Endodermal cell (in vitro differentiated cells): ENCODE results near the gene ZBTB16. TPM values are rescaled to one million over a fixed set of nuclear protein-coding genes. Genes with fewer than 3 reads are reported as not detected.

ENCODE experiments used
- DNase-seq: peaks from one replicate; pipeline ENCODE4 v3.0.0-alpha.2; 2017
- H3K27ac ChIP-seq: 2 replicates; pipeline ENCODE4 v1.5.1; 2013; ENCODE audit warnings: mild to moderate bottlenecking, low read depth, low read length, moderate library complexity
- H3K27me3 ChIP-seq: 2 replicates; pipeline ENCODE4 v1.6.1; 2013; ENCODE audit warnings: mild to moderate bottlenecking, low read length, moderate library complexity; ENCODE audit not compliant: insufficient read depth, control insufficient read depth, poor library complexity, severe bottlenecking
- H3K36me3 ChIP-seq: 2 replicates; pipeline ENCODE4 v1.7.0; 2013; ENCODE audit warnings: mild to moderate bottlenecking, low read length, moderate library complexity; ENCODE audit not compliant: control insufficient read depth, insufficient read depth
- H3K4me1 ChIP-seq: one replicate; pipeline ENCODE4 v1.7.0; 2013; ENCODE audit warnings: low read length; ENCODE audit not compliant: control insufficient read depth, insufficient read depth
- H3K4me3 ChIP-seq: 2 replicates; pipeline ENCODE4 v1.5.1; 2013; ENCODE audit warnings: mild to moderate bottlenecking, low read length, moderate library complexity
- H3K9ac ChIP-seq: 2 replicates; pipeline ENCODE4 v1.6.1; 2013; ENCODE audit warnings: mild to moderate bottlenecking, low read length, moderate library complexity; ENCODE audit not compliant: poor library complexity, severe bottlenecking; ENCODE audit errors: extremely low read depth
- H3K9me3 ChIP-seq: 2 replicates; pipeline ENCODE4 v1.6.1; 2013; ENCODE audit warnings: mild to moderate bottlenecking, low read length, moderate library complexity; ENCODE audit not compliant: control insufficient read depth
- H3K27ac Mint-ChIP-seq: 2 replicates; pipeline ENCODE4 v1.8.0; 2020; ENCODE audit warnings: mixed read lengths
- H3K27me3 Mint-ChIP-seq: 2 replicates; pipeline ENCODE4 v1.8.0; 2021; ENCODE audit warnings: mild to moderate bottlenecking, mixed read lengths; ENCODE audit not compliant: insufficient read depth
- H3K36me3 Mint-ChIP-seq: 2 replicates; pipeline ENCODE4 v1.8.0; 2020; ENCODE audit warnings: low read depth, mixed read lengths
- H3K4me1 Mint-ChIP-seq: 2 replicates; pipeline ENCODE4 v1.8.0; 2020; ENCODE audit warnings: mixed read lengths
- H3K4me3 Mint-ChIP-seq: 2 replicates; pipeline ENCODE4 v1.8.0; 2020; ENCODE audit warnings: mild to moderate bottlenecking, moderate library complexity, mixed read lengths
- H3K9me3 Mint-ChIP-seq: 2 replicates; pipeline ENCODE4 v1.8.0; 2020; ENCODE audit warnings: mild to moderate bottlenecking, mixed read lengths
- CTCF ChIP-seq: fragments of 200-600 bp; sonication (generic); conservative IDR thresholded peaks from 2 replicates; pipeline ENCODE4 v1.5.0; 2021; ENCODE audit warnings: antibody characterized with exemption, mild to moderate bottlenecking
- WGBS, 2 experiments: methylation state at CpG; one replicate each; pipeline versions ENCODE4 v1.1.5 to v1.1.7; 2013; ENCODE audit warnings: missing lambda C conversion rate in 2 of 2, mixed read lengths in 1 of 2; ENCODE audit not compliant: insufficient coverage in 1 of 2, insufficient read length in 1 of 2; 5-methylcytosine and 5-hydroxymethylcytosine counted together
- total RNA-seq, 2 donors: library from RNA; stranded (reverse); fragmentation: NEBNext Ultra II Directional in 1 of 2; extraction: Animal tissue kit (Norgen Biotek cat#: 25700) in 1 of 2; gene quantifications; 2 replicates in 1 of 2; 3 replicates in 1 of 2; pipeline ENCODE4 v1.2.1, GENCODE V29; 2021

The ZBTB16 gene
- total RNA-seq, 2 donors from 2014 or later = 4.1 to 5.8 TPM

GRCh38 chr11:114092953-114093352 lies 33.4 kb downstream of the ZBTB16 start:
- no peak overlapping the region for H3K4me3 Mint-ChIP-seq
- DNase-seq = no peak
- WGBS, 2 experiments = 91 to 100% methylated on average over 2 of the region's 3 CpGs
- Histone ChIP-seq H3K36me3 (no peaks in the 10 kb centered on the region), H3K4me3 (no peak overlapping the region), H3K27me3 (no peaks in the 10 kb centered on the region), H3K9me3 (no peaks in the 10 kb centered on the region), H3K9ac (no peak overlapping the region), H3K27ac (peak overlapping the region; percentile 96), H3K4me1 (peaks cover 3% of the 10 kb centered on the region)
- H3K9me3 Mint-ChIP-seq = peaks cover 1% of the 10 kb centered on the region
- H3K27ac Mint-ChIP-seq = no peak overlapping the region
- peaks cover 37% of the 10 kb centered on the region for H3K27me3 Mint-ChIP-seq
- no peak for TF ChIP-seq CTCF
- H3K4me1 Mint-ChIP-seq = peaks cover 15% of the 10 kb centered on the region
- H3K36me3 Mint-ChIP-seq = no peaks in the 10 kb centered on the region

GRCh38 chr11:114094516-114094915 lies 35.0 kb downstream of the ZBTB16 start:
- no peak for DNase-seq
- peaks cover 5% of the 10 kb centered on the region for H3K4me1 ChIP-seq
- peaks cover 23% of the 10 kb centered on the region for H3K4me1 Mint-ChIP-seq
- H3K9me3 ChIP-seq = no peaks in the 10 kb centered on the region
- no peaks in the 10 kb centered on the region for H3K36me3 Mint-ChIP-seq
- H3K9me3 Mint-ChIP-seq = peaks cover 1% of the 10 kb centered on the region
- no peak overlapping the region for H3K9ac ChIP-seq
- no peak overlapping the region for H3K4me3 ChIP-seq
- H3K27ac Mint-ChIP-seq = no peak overlapping the region
- 100% methylated on average over 3 of the region's 3 CpGs for WGBS, 2 experiments
- no peak for TF ChIP-seq CTCF
- H3K36me3 ChIP-seq = no peaks in the 10 kb centered on the region
- peaks cover 27% of the 10 kb centered on the region for H3K27me3 Mint-ChIP-seq
- no peak overlapping the region for H3K4me3 Mint-ChIP-seq
- no peaks in the 10 kb centered on the region for H3K27me3 ChIP-seq
- no peak overlapping the region for H3K27ac ChIP-seq

- H3K4me3 Mint-ChIP-seq = no peak overlapping the region
- H3K4me1 ChIP-seq = peaks cover 5% of the 10 kb centered on the region
- 87% methylated on average over 2 of the region's 3 CpGs; no CpG with 5 or more reads in 1 of the 2 experiments for WGBS, 2 experiments
- no peaks in the 10 kb centered on the region for H3K36me3 ChIP-seq
- peaks cover 1% of the 10 kb centered on the region for H3K9me3 Mint-ChIP-seq
- TF ChIP-seq CTCF = no peak
- H3K27ac ChIP-seq = no peak overlapping the region
- H3K9me3 ChIP-seq = no peaks in the 10 kb centered on the region
- H3K9ac ChIP-seq = no peak overlapping the region
- no peaks in the 10 kb centered on the region for H3K36me3 Mint-ChIP-seq
- no peak overlapping the region for H3K27ac Mint-ChIP-seq
- no peaks in the 10 kb centered on the region for H3K27me3 ChIP-seq
- no peak for DNase-seq
- H3K27me3 Mint-ChIP-seq = peaks cover 18% of the 10 kb centered on the region
- H3K4me1 Mint-ChIP-seq = peaks cover 30% of the 10 kb centered on the region
- H3K4me3 ChIP-seq = no peak overlapping the region
Observed at GRCh38 chr11:114095899-114096298, 36.4 kb downstream of the ZBTB16 start.
